K562 (cell line): ENCODE data around the gene SERGEF. TPM values are rescaled to one million over a fixed set of nuclear protein-coding genes. Genes with fewer than 3 reads are reported as not detected.

Experiments
- ATF6 ChIP-seq: sonication (generic); formaldehyde crosslinking; IDR thresholded peaks from 2 replicates; pipeline ENCODE4 v1.4.0; 2020; ENCODE audit warnings: mild to moderate bottlenecking, missing genetic modification reagents
- GTF2E2 ChIP-seq: fragments of 200-800 bp; sonication (Bioruptor generic); IDR thresholded peaks from 2 replicates; pipeline ENCODE4 v1.6.1; 2016; ENCODE audit warnings: missing genetic modification characterization, missing compliant biosample characterization
- HMGXB4 ChIP-seq: sonication (generic); formaldehyde crosslinking; IDR thresholded peaks from 2 replicates; pipeline ENCODE4 v1.8.1; 2023; ENCODE audit warnings: mild to moderate bottlenecking, missing genetic modification reagents
- IRF9 ChIP-seq: fragments of 450-650 bp; IDR thresholded peaks from 2 replicates; pipeline ENCODE4 v1.6.1; 2016; ENCODE audit warnings: missing biosample characterization, missing genetic modification characterization
- NCOA4 ChIP-seq: fragments of 450-650 bp; IDR thresholded peaks from 2 replicates; pipeline ENCODE4 v1.6.1; 2018; ENCODE audit warnings: mild to moderate bottlenecking; ENCODE audit not compliant: partially characterized antibody
- SMARCA4 ChIP-seq: fragments of 450-650 bp; IDR thresholded peaks from 2 replicates; pipeline ENCODE4 v1.6.1; 2016
- ZBTB40 ChIP-seq, 2 experiments: fragments of 450-650 bp in 1 of 2; sonication (generic) in 1 of 2; formaldehyde crosslinking in 1 of 2; IDR thresholded peaks; 2 replicates each; pipeline versions ENCODE4 v1.7.1 to v1.9.0; 2016 to 2022; ENCODE audit warnings: inconsistent platforms in 1 of 2, mild to moderate bottlenecking in 1 of 2, missing genetic modification reagents in 1 of 2
- ZFX ChIP-seq: sonication (generic); formaldehyde crosslinking; IDR thresholded peaks from 2 replicates; pipeline ENCODE4 v1.8.0; 2022; ENCODE audit warnings: mild to moderate bottlenecking, missing genetic modification reagents, moderate library complexity
- ZNF696 ChIP-seq: fragments of 250-450 bp; sonication (Bioruptor Pico); conservative IDR thresholded peaks from 2 replicates; pipeline ENCODE4 v1.4.0; 2020; ENCODE audit warnings: mild to moderate bottlenecking, moderate library complexity
- polyA plus RNA-seq, 8 experiments: library from polyadenylated mRNA; depleted of rRNA in 4 of 8; stranded (reverse) in 5 of 8; unstranded in 3 of 8; fragments of >200 nt; fragmentation: Nextera tagmentation in 2 of 8; fragmentation: Illumina TruSeq in 1 of 8; extraction: Ambion mirVana in 2 of 8; extraction: Trizol in 1 of 8; gene quantifications; 2 replicates each; pipeline versions ENCODE4 v1.2.1 to v1.2.3, GENCODE V29; 2011 to 2014; ENCODE audit warnings: inconsistent platforms in 1 of 8, missing spikeins in 1 of 8
- total RNA-seq, 7 experiments: library from RNA; depleted of rRNA in 6 of 7; stranded (reverse); fragments of >200 nt in 6 of 7; fragmentation: Illumina TruSeq in 2 of 7; extraction: Trizol in 2 of 7; gene quantifications; 2 replicates each; pipeline versions ENCODE4 v1.2.1 to v1.2.3, GENCODE V29; 2011 to 2021; ENCODE audit warnings: low replicate concordance in 1 of 7

The SERGEF gene
- total and polyA plus RNA-seq, 9 of the 15 experiments (the other 6 are each of a cell fraction or from before 2014, with no cell fraction given) = 10.2 to 28.0 (median 19.9) TPM

GRCh38 chr11:17813391-17814059, 199.3 kb downstream of the SERGEF start (continued):
- TF ChIP-seq ZBTB40 (IDR thresholded peaks at IDR 0.05) = no peak
- no peak for TF ChIP-seq ZBTB40 (CRISPR knock-in tag; IDR thresholded peaks at IDR 0.05)
- TF ChIP-seq IRF9 (tag) = no peak
- TF ChIP-seq NCOA4 = no peak
- no peak for TF ChIP-seq GTF2E2
- no peak for TF ChIP-seq SMARCA4
- TF ChIP-seq ZNF696 = no peak
- no peak for TF ChIP-seq ATF6
- no peak for TF ChIP-seq ZFX (CRISPR knock-in tag)
- no peak for TF ChIP-seq HMGXB4 (CRISPR knock-in tag)
